ENCODE measurements around the gene TCEAL2. TPM values are rescaled to one million over a fixed set of nuclear protein-coding genes. Genes with fewer than 3 reads are reported as not detected.

The TCEAL2 gene
- total and polyA plus RNA-seq, 2 of the 4 experiments (the other 2 are of a cell fraction) = not detected

- Histone ChIP-seq H2BK120ac (ENCODE audit: low read depth, low read length) (no peak overlapping the region), H3K56ac (ENCODE audit: extremely low read depth, insufficient read depth, low read length) (no peak overlapping the region), H4K5ac (ENCODE audit: low read depth, low read length) (no peak overlapping the region), H3K9me1 (ENCODE audit: insufficient read depth, low read length) (no peaks in the 10 kb centered on the region), H3K9ac (ENCODE audit: low read depth, low read length) (no peak overlapping the region), H4K20me1 (ENCODE audit: insufficient read depth, low read length) (no peaks in the 10 kb centered on the region), H3K4me1 (ENCODE audit: control insufficient read depth, insufficient read depth, low read length) (no peaks in the 10 kb centered on the region), H3K14ac (replicated peaks; ENCODE audit: low read depth, low read length) (no peak overlapping the region), H3K4me2 (ENCODE audit: low read depth, low read length) (no peak overlapping the region), H2AFZ (replicated peaks; ENCODE audit: low read length, poor library complexity) (no peak overlapping the region), H3K23ac (ENCODE audit: low read depth, low read length) (no peak overlapping the region), H3K9me3 (ENCODE audit: control insufficient read depth, insufficient read depth, low read length) (no peaks in the 10 kb centered on the region), H2BK5ac (ENCODE audit: low read depth, low read length, poor library complexity, severe bottlenecking) (no peak overlapping the region), H4K91ac (ENCODE audit: insufficient read depth, low read depth, low read length) (no peak overlapping the region), H3K27me3 (ENCODE audit: control insufficient read depth, insufficient read depth, low read length) (no peaks in the 10 kb centered on the region), H3K18ac (ENCODE audit: low read depth, low read length) (no peak overlapping the region), H3K79me1 (ENCODE audit: low read depth in 1 of 2, low read length in 2 of 2) (no peaks in the 10 kb centered on the region), H3K4ac (ENCODE audit: low read depth, low read length) (no peak overlapping the region), H3K36me3 (ENCODE audit: control insufficient read depth, insufficient read depth, low read length) (no peaks in the 10 kb centered on the region), H3K27ac (ENCODE audit: insufficient read depth, low read length) (no peak overlapping the region), H4K8ac (ENCODE audit: low read depth in 2 of 2, low read length in 2 of 2) (no peak overlapping the region), H2BK20ac (ENCODE audit: low read depth, low read length) (no peak overlapping the region), H2BK15ac (ENCODE audit: low read depth, low read length) (no peak overlapping the region), H2AK9ac (replicated peaks; ENCODE audit: low read depth, low read length, poor library complexity) (no peak overlapping the region), H3K4me3 (ENCODE audit: insufficient read depth, low read depth, low read length) (no peak overlapping the region), H2AK5ac (ENCODE audit: low read depth, low read length) (no peak overlapping the region)
- POLR2A ChIA-PET (ENCODE audit: unreplicated experiment) = no interaction called here
- CTCF ChIA-PET = no interaction called here
- in situ Hi-C loops (cut with MboI; ENCODE audit: low sequenced_read_pairs) = no loop called here
- no peak for TF ChIP-seq MAZ (IDR thresholded peaks at IDR 0.05; ENCODE audit: borderline replicate concordance, low read depth, low read length)
- TF ChIP-seq BHLHE40 (IDR thresholded peaks at IDR 0.05; ENCODE audit: low read depth, low read length) = no peak
- TF ChIP-seq ELK1 (IDR thresholded peaks at IDR 0.05; ENCODE audit: borderline replicate concordance, low read depth, low read length) = no peak
- no peak for TF ChIP-seq CEBPB (IDR thresholded peaks at IDR 0.05; ENCODE audit: low read depth, low read length)
- no peak for TF ChIP-seq CHD1 (IDR thresholded peaks at IDR 0.05; ENCODE audit: low read depth, low read length)
- TF ChIP-seq POLR2A (IDR thresholded peaks at IDR 0.05; ENCODE audit: low read depth, low read length) = no peak
- no peak for TF ChIP-seq FOS (IDR thresholded peaks at IDR 0.05; ENCODE audit: low read depth, low read length)
- no peak for TF ChIP-seq CTCF (conservative IDR thresholded peaks at IDR 0.05; ENCODE audit: low read depth, low read length)
- whole genome bisulfite sequencing, 2 experiments (ENCODE audit: extremely low coverage in 2 of 2, insufficient read length in 1 of 2) = no CpG with 5 or more reads among the region's 4 CpGs
- dilution Hi-C loops (cut with HindIII; ENCODE audit: low sequenced_read_pairs, unreplicated experiment) = no loop called here
- intact Hi-C loops (cut with micrococcal nuclease) = no loop called here
- BruUV-seq (replicated peaks) = no TSS peak
- DNase-seq (no peak), ATAC-seq (ENCODE audit: low read depth) (no peak)
Observed at GRCh38 chrX:102113367-102113766, 12.1 kb upstream of the TCEAL2 start.
